SH-SY5Y (cell line): ENCODE data around the gene WDCP.

ENCODE experiments used
- GATA2 ChIP-seq: IDR thresholded peaks from 2 replicates; pipeline ENCODE4 v1.6.1; 2011; ENCODE audit warnings: mild to moderate bottlenecking, low read depth, low read length
- GATA3 ChIP-seq: IDR thresholded peaks from 2 replicates; pipeline ENCODE4 v1.6.1; 2011; ENCODE audit warnings: low read depth, mild to moderate bottlenecking, low read length, moderate library complexity

DNA sequence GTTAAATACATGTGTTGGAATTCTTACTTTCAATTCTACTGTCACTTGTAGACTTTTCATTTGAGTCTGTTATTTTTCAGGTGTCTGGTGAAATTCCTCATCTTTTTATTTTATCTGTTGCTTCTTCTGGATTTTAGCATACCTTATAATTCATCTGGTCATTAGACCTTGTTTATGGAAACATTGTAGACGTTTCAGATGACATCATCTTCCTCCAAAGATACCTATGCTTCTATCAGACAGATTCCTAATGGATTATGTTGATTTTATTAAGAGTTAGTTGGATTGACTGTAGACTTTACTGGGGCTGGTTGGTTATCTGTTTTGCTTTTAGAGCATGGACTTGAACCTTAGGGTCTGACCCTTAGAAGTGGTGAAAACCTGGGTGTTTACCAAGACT lies 52.6 kb downstream of the WDCP start:
- TF ChIP-seq GATA3, result no peak
- no peak for TF ChIP-seq GATA2
